Gastroesophageal sphincter (tissue), 4 donors: ENCODE measurements around the gene CTBP1. TPM values are rescaled to one million over a fixed set of nuclear protein-coding genes. Genes with fewer than 3 reads are reported as not detected.

Experiments
- ATAC-seq: fragments of 150-250 bp; one replicate; pipeline ENCODE4 v1.9.1; 2016; ENCODE audit warnings: mild to moderate bottlenecking, moderate library complexity
- H3K27ac ChIP-seq, 4 donors: fragments of 200-600 bp; sonication (generic) in 3 of 4; 1 replicate in 3 of 4; 2 replicates in 1 of 4; pipeline ENCODE4 v1.5.1; 2016 to 2019
- H3K27me3 ChIP-seq: fragments of 200-600 bp; sonication (generic); one replicate; pipeline ENCODE4 v1.5.1; 2019
- H3K36me3 ChIP-seq, 2 donors: fragments of 200-600 bp; sonication (generic); one replicate each; pipeline ENCODE4 v1.5.1; 2019; ENCODE audit warnings: control low read depth in 1 of 2
- H3K4me1 ChIP-seq, 3 donors: fragments of 200-600 bp; sonication (generic); 1 replicate in 2 of 3; 2 replicates in 1 of 3; pipeline ENCODE4 v1.5.1; 2016 to 2019; ENCODE audit warnings: control low read depth in 2 of 3
- H3K4me3 ChIP-seq, 2 donors: fragments of 200-600 bp; sonication (generic); one replicate each; pipeline ENCODE4 v1.5.1; 2019; ENCODE audit warnings: mild to moderate bottlenecking in 1 of 2, moderate library complexity in 1 of 2
- H3K9me3 ChIP-seq, 3 donors: fragments of 200-600 bp; sonication (generic); one replicate each; pipeline ENCODE4 v1.5.1; 2017 to 2019; ENCODE audit warnings: control low read depth in 2 of 3
- EP300 ChIP-seq: sonication (generic); formaldehyde crosslinking; IDR thresholded peaks from one replicate; pipeline ENCODE4 v1.6.1; 2017; ENCODE audit warnings: antibody characterized with exemption, mild to moderate bottlenecking
- POLR2A ChIP-seq, 2 donors: fragments of 450-650 bp; IDR thresholded peaks; one replicate each; pipeline ENCODE4 v1.6.1; 2017; ENCODE audit warnings: antibody characterized with exemption in 2 of 2, mild to moderate bottlenecking in 2 of 2, moderate library complexity in 1 of 2
- POLR2AphosphoS5 ChIP-seq: sonication (generic); formaldehyde crosslinking; IDR thresholded peaks from one replicate; pipeline ENCODE4 v1.6.1; 2017; ENCODE audit warnings: antibody characterized with exemption
- WGBS, 2 donors: methylation state at CpG; one replicate each; pipeline ENCODE4 v1.1.5; 2018; ENCODE audit warnings: low coverage in 1 of 2; 5-methylcytosine and 5-hydroxymethylcytosine counted together
- total RNA-seq, 4 donors: library from RNA; depleted of rRNA; stranded (reverse); fragments of >200 nt; gene quantifications; one replicate each; pipeline ENCODE4 v1.1.0, GENCODE V29; 2016
- TF ChIP-seq, protein P1 (sequence below), 4 experiments: fragments of 200-600 bp in 2 of 4; fragments of 450-650 bp in 2 of 4; sonication (generic) in 1 of 4; IDR thresholded peaks; one replicate each; pipeline ENCODE4 v1.5.1; 2017 to 2019; ENCODE audit warnings: antibody characterized with exemption in 4 of 4, mild to moderate bottlenecking in 2 of 4, moderate library complexity in 2 of 4

Gene CTBP1
- total RNA-seq, 4 donors from 2014 or later: 126 to 271 (median 164) TPM

- Histone ChIP-seq H3K9me3 (no peaks in the 10 kb centered on the region), H3K36me3 (peaks cover 0 to 100% of the 10 kb centered on the region in 2 donors), H3K4me1 (peaks cover 0 to 29% (median 4%) of the 10 kb centered on the region in 3 donors), H3K27ac (no peak overlapping the region), H3K27me3 (no peaks in the 10 kb centered on the region), H3K4me3 (no peak overlapping the region)
- 78% methylated on average over 4 of the region's 16 CpGs; no CpG with 5 or more reads in 1 of the 2 donors for WGBS, 2 donors
- no peak for ATAC-seq
- TF ChIP-seq, protein P1, sequence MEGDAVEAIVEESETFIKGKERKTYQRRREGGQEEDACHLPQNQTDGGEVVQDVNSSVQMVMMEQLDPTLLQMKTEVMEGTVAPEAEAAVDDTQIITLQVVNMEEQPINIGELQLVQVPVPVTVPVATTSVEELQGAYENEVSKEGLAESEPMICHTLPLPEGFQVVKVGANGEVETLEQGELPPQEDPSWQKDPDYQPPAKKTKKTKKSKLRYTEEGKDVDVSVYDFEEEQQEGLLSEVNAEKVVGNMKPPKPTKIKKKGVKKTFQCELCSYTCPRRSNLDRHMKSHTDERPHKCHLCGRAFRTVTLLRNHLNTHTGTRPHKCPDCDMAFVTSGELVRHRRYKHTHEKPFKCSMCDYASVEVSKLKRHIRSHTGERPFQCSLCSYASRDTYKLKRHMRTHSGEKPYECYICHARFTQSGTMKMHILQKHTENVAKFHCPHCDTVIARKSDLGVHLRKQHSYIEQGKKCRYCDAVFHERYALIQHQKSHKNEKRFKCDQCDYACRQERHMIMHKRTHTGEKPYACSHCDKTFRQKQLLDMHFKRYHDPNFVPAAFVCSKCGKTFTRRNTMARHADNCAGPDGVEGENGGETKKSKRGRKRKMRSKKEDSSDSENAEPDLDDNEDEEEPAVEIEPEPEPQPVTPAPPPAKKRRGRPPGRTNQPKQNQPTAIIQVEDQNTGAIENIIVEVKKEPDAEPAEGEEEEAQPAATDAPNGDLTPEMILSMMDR (IDR thresholded peaks at IDR 0.05): no peak
- no peak for TF ChIP-seq POLR2A (IDR thresholded peaks at IDR 0.05)
- no peak for TF ChIP-seq EP300
- TF ChIP-seq POLR2AphosphoS5: no peak
Measured at GRCh38 chr4:1227816-1228215, 21.1 kb downstream of the CTBP1 start.

GRCh38 chr4:1226598-1226997 lies 22.3 kb downstream of the CTBP1 start:
- ATAC-seq: no peak
- H3K36me3 ChIP-seq: peaks cover 0 to 100% of the 10 kb centered on the region in 2 donors
- WGBS, 2 donors: 70 to 100% methylated on average over 2 to 6 of the region's 16 CpGs
- no peak overlapping the region for H3K4me3 ChIP-seq
- H3K9me3 ChIP-seq: no peaks in the 10 kb centered on the region
- H3K27me3 ChIP-seq: no peaks in the 10 kb centered on the region
- TF ChIP-seq POLR2A (IDR thresholded peaks at IDR 0.05) (no peak), POLR2AphosphoS5 (no peak), EP300 (no peak)
- TF ChIP-seq, protein P1 (IDR thresholded peaks at IDR 0.05): no peak
- peaks cover 0 to 17% (median 4%) of the 10 kb centered on the region in 3 donors for H3K4me1 ChIP-seq
- H3K27ac ChIP-seq: peak overlapping the region in 1 of 4 donors; percentile 46

DNA sequence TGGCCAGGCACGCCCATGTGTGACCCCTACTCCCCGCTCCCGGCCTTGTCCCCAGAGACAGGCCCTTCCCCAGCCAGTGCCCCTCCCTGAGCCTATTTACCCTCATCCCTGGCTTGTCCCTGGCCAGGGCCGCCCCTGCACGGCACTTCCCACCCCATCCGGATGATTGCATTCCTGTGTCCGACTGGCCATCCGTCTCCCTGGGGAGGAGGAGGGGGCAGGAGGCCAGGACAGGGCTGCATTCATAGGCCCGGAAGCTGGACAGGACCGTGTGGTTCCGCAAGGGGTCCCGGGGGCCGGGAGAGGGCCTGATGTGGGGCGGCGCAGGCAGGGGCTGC lies 22.8 kb downstream of the CTBP1 start:
- peak; percentile 52 for ATAC-seq
- Histone ChIP-seq H3K36me3 (peaks cover 0 to 100% of the 10 kb centered on the region in 2 donors), H3K27ac (peak overlapping the region in 1 of 4 donors; percentile 46), H3K4me1 (peaks cover 0 to 14% (median 4%) of the 10 kb centered on the region in 3 donors), H3K27me3 (no peaks in the 10 kb centered on the region), H3K4me3 (no peak overlapping the region), H3K9me3 (no peaks in the 10 kb centered on the region)
- TF ChIP-seq, protein P1 (IDR thresholded peaks at IDR 0.05): no peak
- TF ChIP-seq POLR2AphosphoS5: peak; percentile 5
- WGBS, 2 donors: 49% methylated on average over 3 of the region's 15 CpGs; no CpG with 5 or more reads in 1 of the 2 donors

GRCh38 chr4:1225272-1226143 lies 23.4 kb downstream of the CTBP1 start:
- TF ChIP-seq, protein P1 (IDR thresholded peaks at IDR 0.05): no peak
- TF ChIP-seq POLR2A (IDR thresholded peaks at IDR 0.05) (no peak), EP300 (no peak), POLR2AphosphoS5 (no peak)
- no peak for ATAC-seq
- 43 to 93% methylated on average over 1 to 14 of the region's 67 CpGs for WGBS, 2 donors
- Histone ChIP-seq H3K4me3 (no peak overlapping the region), H3K9me3 (no peaks in the 10 kb centered on the region), H3K36me3 (peaks cover 0 to 100% of the 10 kb centered on the region in 2 donors), H3K27me3 (no peaks in the 10 kb centered on the region), H3K4me1 (peaks cover 0 to 14% (median 4%) of the 10 kb centered on the region in 3 donors), H3K27ac (peak overlapping the region in 1 of 4 donors; percentile 46)
